ENCODE data around the gene SRC.
"Not testable (repeated sequence)": the region's sequence is repeated elsewhere in the genome, so short reads cannot be mapped to it uniquely, and the experiment has no call there.

SRC gene

GRCh38 chr20:37362231-37362792, 16.4 kb downstream of the SRC start:
- no peak for DNase-seq

GRCh38 chr20:37362821-37363220, 16.9 kb downstream of the SRC start:
- DNase-seq, result no peak

- DNase-seq, result no peak
These were observed 17.5 kb downstream of the SRC start for GRCh38 chr20:37363221-37364012.

DNA sequence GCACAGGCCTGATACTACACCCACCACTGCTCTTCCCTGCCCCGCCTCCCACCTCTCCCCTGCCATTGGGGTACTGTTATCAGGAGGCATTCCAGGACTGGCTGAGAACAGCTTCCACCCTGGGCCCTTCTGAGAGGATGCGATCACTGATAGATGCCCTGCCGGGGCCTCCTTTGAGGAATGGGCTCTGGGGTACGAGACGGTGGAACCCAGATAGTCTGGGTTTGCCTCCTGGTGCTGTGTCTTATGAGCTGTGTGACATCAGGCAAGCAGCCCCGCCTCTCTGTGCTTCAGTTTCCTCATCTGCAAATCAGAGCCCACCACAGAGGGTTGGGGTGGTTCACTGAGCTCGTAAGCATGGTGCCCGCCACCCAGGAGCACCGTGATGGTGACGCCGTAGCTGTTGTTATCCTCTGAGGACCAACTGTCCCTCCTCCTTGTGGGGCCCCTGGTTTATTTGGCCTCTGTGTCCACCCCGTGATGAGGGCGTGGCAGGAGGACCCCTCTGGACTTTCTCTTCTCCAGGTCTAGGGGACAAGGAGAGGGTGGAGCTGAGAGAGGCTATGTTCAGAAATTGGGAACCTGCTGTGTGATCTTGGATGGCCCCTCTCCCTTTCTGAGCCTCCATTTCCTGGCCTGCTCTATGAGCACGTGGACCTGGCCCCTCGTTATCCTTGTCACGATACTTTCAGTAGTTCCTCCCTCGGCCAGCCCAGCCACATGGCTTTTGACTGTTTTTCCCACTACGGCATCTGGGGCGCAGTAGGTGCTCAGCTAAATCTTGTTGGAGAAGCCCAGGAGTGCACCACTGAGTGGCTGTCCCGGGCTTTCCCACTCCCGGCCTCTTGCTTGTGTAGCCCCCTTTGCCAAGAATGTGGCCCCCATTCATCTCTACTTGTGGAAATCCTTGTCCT, 18.3 kb downstream of the SRC start:
- no peak for DNase-seq

- DNase-seq, result no peak
These were observed 19.0 kb downstream of the SRC start for GRCh38 chr20:37364927-37365272.

DNA sequence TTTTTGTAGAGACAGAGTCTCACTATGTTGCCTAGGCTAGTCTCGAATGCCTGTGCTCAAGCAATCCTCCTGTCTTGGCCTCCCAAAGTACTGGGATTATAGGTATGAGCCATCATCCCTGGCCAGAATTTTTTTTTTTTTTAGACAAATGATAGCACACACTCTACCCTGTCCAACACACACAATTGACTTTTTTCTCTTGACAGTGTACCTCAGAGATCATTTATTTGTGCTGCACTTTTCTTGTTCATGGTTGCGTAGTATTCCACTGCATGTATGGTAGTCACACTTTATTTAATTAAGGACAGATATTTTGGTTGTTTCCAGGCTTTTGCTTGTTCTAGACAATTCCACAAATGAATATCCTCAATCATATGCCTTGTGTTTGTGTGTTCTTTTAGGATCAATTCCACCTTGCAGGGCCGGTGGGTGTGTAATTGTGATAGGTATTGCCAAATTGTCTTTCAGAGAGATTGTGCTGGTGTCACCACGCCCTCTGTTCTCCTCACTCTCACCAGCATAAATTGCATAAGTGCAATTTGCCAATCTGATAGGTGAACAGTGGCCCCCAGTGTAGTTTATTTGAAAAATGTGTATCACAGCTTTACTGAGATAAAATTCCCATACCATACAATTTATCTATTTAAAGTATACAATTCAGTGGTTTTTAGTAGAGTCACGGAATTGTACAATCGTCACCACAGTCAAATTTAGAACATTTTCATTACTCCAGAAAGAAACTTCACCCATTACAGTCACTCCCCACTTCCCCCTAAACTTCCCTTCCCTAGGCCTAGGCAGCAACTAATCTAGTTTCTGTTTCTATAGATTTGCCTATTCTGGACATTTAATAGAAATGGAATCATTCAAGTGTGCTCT, 20.1 kb downstream of the SRC start:
- DNase-seq, result no peak

DNA sequence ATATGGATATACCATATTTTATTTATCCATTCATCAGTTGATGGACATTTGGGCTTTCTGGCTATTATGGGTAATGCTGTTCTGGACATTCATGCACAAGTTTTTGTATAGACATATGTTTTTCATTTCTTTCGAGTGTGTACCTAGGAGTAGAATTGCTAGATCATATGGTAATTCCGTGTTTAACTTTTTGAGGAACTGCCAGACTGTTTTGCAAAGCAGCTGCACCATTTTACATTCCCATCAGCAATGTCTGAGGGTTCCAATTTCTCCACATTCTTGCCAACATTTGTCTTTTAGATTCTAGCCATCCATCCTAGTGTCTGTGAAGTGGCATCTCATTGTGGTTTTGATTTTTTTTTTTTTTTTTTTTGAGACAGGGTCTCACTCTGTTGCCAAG, 20.8 kb downstream of the SRC start:
- no peak for DNase-seq

GRCh38 chr20:37369846-37370245, 23.9 kb downstream of the SRC start:
- no peak for DNase-seq

DNA sequence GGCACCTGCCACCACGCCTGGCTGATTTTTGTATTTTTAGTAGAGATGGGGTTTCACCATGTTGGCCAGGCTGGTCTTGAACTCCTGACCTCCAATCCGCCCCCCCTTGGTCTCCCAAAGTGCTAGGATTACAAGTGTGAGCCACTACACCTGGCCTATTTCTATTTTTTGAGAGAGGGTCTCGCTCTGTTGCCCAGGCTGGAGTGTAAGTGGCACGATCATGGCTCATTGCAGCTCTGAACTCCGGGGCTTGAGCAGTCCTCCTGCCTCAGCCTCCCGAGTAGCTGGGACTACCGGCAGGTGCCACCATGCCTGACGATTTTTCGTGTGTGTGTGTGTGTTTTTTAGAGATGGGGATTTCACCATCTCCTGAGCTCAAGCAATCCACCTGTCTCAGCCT, 25.9 kb downstream of the SRC start:
- DNase-seq, result not testable (repeated sequence)

- DNase-seq, result no peak
These were observed 26.5 kb downstream of the SRC start for GRCh38 chr20:37372441-37372840.

- no peak for DNase-seq
These were observed 27.2 kb downstream of the SRC start for GRCh38 chr20:37373020-37373598.

- no peak for DNase-seq
These were observed 29.3 kb downstream of the SRC start for GRCh38 chr20:37375227-37375626.

GRCh38 chr20:37376324-37376723, 30.4 kb downstream of the SRC start:
- DNase-seq, result no peak

DNA sequence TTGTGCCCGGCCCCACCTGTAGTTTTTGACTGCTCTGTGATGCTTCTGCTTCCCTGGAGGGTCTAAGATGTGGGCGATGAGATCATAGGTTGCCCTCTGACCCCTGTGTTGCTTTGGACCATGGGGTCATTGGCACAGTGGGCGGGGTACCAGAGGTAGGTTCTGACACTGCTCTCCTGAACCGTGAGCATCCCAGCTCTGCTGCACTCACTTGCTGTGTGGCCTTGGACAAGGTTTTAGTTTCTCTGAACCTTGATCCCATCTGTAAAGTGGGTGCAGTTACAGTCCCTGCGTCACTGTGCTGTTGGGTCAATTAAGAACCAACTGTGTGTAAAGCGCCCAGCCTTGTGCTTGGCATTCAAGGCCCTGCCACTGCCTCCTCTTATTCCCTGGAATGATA, 30.9 kb downstream of the SRC start:
- no peak for DNase-seq

DNA sequence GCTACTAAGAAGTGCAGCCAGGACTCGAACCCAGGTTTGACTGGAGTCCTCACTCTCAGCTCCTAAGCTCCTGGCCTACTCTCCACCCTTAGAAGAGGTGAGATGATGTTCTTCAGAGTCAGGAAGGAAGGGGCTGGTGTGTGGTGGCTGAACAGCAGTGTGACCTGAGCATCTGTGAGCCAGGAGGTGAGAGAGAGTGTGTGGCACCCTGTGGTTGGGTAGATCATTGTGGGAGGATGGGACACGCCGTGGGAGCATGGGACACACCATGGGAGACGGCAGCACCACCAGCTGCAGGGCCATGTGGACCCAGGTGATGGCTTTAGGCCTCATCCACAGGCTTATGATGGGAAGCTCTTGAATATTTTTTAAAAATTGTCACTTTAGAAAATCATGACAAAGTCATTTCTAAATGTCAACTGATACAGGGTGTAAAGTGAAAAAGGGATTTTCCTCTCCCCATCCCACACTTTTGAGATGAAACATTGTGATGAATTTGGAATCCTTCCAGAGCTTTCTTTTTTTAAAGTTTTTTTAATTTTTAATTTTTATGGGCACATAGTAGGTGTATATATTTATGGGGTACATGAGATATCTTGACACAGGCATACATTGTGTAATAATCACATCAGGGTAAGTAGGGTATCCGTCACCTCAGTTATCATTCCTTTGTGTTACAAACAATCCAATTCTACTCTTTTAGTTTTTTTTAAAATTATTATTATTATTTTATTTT, 31.6 kb downstream of the SRC start:
- no peak for DNase-seq

- DNase-seq, result no peak
These were observed 32.5 kb downstream of the SRC start for GRCh38 chr20:37378420-37378784.

DNA sequence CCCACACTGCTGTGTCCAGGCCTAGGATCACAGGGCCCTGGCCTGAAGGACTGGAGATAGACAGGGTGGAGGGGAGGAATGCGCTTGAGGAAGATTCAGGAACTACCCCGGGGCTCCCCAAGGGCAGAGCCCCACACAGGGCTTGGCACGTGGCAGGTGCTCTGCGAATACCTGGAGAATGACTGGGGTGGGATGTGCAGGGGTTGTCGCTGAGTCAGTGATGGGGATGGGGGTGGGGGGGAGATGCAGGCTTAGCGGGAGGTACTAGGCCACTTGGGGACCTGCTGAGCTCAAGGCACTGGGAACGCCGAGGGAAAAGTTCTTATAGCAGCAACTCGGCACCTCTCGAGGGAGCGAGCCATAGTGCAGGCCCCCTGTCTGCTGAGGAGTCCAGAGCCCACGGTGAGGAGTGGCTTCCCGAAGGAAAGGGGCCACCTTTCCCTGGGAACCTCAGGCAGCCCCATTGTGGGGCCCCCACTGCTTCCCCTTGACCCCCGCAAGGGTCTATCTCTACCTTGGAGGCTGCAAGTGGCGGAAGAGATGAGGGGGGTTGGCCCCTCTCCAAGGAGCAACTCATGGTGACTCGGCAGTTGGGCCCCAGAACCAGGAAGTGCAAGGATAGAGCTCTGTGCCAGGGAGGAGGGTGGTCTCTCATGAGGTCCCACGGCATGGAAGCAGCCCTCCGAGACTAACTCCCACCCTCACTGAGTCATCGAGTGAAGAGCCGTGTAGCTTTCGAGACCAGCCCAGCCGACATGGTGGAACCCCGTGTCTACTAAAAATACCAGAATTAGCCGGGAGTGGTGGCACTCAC, 33.1 kb downstream of the SRC start:
- no peak for DNase-seq

GRCh38 chr20:37379967-37380828, 34.3 kb downstream of the SRC start:
- DNase-seq, result no peak
